Stimulated activated CD8-positive, alpha-beta memory T cell treated with anti-CD3 and anti-CD28 coated beads, Interleukin-7, amount 100 ng/mL, for 24 hours (primary cell): ENCODE measurements around the gene CRHR1.
"Not testable (repeated sequence)": the region's sequence is repeated elsewhere in the genome, so short reads cannot be mapped to it uniquely, and the experiment has no call there.

Experiments used
- DNase-seq: peaks from one replicate; pipeline ENCODE4 v3.0.0-alpha.2; 2020; ENCODE audit warnings: low read depth

CRHR1 gene

GRCh38 chr17:45846223-45846622 is 62.1 kb downstream of the CRHR1 start:
- no peak for DNase-seq

DNA sequence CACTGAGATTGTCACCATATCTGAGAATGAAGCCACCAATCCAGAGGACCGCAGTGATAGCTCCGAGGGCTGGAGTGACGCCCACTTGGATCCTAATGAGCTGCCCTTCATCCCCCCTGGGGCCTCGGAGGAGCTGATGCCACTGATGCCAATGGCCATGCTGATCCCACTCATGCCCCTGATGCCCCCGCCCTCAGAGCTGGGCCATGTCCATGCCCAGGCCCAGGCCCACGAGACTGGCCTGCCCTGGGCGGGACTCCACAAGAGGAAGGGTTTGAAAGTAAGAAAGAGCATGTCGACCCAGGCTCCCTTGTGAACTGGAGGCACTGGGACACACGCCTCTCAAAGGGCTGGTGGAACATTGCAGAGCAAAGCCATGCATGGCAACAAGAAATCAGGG is 62.5 kb downstream of the CRHR1 start:
- no peak for DNase-seq

GRCh38 chr17:45847101-45847500 is 63.0 kb downstream of the CRHR1 start:
- no peak for DNase-seq

DNA sequence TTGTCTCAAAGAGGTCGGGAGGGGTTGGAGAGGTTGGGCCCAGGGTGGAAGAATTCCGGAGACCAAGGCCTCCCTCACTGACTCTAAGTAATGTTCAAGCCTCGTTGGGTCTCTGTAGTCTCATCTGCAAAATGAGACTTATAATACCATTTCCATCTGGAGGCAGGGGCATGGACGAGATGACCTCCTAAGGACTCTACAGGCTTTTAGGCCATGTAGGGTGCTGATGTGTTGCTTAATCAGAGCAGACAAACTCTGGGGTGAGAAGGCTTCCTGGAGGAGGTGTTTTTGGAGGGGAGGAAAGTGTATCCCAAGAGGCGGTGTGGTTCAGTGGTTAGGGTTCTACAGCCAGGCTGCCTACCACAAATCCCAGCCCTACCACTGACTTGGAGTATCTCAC is 63.6 kb downstream of the CRHR1 start:
- DNase-seq, result no peak

GRCh38 chr17:45848405-45848804 is 64.3 kb downstream of the CRHR1 start:
- no peak for DNase-seq

- no peak for DNase-seq
Observed at GRCh38 chr17:45848868-45849535, 64.9 kb downstream of the CRHR1 start.

DNA sequence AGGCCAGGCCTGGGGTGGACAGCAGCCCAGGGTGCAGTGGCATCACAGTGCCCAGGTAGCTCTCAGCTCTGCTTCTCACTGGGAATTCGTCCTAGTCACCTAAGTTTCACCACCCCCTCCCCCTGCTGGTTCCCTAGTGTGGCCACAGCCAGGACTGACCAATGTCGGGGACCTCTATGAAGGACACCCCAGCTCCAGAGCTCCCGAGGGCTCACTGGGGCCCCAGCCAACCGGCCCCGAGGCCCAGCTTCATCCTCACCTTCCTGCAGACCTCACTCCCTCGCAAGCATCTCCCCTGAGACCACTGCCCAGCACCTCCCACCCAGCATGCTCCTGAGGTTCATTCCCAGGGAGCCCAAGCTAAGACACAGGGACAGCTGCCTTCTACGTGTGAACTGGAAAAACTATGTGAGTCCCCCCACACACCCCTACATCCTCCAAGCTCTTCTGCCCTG is 65.4 kb downstream of the CRHR1 start:
- DNase-seq, result no peak

DNA sequence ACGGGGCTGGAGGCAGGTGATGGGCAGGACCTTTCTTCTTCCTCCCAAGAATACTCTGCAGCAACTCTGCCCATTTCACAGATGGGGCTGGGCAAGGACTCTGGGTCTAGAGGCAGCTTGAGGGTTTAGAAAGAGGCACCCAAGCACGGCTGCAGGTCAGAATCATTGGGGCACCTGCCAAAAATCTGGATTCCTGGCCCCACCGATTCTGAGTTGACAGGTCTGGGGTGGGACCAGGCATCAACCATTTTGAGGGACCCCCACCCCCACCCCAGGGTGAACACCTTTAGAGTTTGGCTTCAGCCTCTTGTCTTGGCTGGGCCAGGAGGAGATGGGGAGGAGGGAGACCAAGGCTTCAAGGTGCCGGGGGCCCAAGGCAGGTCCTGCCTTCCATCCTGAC is 65.9 kb downstream of the CRHR1 start:
- DNase-seq, result no peak

GRCh38 chr17:45850468-45850867 is 66.3 kb downstream of the CRHR1 start:
- DNase-seq, result no peak

GRCh38 chr17:45851022-45851421 is 66.9 kb downstream of the CRHR1 start:
- DNase-seq, result no peak

DNA sequence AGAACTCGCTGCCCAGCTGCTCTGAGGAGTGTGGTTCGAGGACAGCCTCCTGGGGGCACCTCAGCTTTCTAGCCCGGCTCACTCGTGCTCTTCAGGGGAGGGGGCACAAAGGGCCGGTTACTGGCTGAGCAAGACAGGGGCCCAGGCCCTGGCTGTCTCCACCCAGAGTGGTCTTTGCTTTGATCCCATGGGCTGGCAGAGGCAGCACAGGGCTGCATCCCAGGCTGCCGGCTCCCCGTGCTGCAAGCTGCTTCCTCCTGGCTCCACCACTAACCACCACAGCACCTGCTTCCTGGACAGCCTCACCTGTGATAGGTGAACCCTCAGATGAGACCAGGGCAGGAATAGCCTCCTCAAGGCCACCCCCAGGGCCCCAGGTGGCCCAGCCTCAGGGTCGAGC is 67.3 kb downstream of the CRHR1 start:
- DNase-seq, result no peak

DNA sequence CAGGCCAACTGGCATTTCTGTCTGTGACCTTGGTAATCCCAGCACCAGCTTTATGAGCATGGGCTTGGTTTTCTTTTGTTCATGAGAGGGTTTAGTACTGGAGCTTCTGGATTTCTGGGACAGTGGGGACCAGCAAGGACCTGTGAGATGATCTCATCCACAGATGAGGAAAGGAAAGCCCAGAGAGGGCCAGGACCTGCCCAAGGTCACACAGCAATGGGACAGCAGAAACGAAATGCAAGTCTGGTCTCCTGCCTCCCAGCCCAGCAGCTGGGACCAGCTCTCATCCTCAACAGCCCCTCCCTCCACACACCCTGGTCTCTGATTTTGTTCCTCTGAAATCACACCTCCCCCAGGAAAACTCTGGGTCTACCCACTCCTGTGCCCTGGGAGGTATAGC is 67.8 kb downstream of the CRHR1 start:
- DNase-seq, result no peak

GRCh38 chr17:45852535-45853297 is 68.6 kb downstream of the CRHR1 start:
- peak; percentile 43 for DNase-seq

- DNase-seq, result no peak
Observed at GRCh38 chr17:45854209-45854608, 70.1 kb downstream of the CRHR1 start.

DNA sequence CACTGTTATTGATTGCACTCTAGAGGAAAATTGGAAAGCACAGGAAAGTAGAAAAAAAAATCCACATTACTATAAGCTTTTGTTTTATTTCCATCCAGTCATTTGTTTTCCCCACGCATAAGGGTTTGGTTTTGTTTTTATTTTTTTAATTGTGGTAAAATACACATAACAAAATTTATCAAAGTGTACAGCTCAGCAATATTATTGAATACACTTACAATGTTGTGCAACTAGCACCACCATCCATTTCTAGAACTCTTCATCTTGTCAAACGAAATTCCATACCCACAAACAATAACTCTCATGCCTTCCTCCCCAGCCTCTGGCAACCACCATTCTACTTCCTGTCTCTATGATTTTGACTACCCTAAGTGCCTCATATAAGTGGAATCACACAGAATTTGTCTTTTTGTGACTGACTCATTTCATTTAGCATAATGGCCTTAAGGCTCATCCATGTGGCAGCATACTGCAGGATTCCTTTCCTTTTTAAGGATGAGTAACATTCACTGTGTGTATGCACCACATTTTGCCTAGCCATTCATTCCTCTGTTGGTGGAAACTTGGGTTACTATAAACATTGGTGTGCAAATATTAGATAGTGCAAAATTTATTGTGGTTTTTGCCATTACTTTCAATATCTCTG is 71.7 kb downstream of the CRHR1 start:
- no peak for DNase-seq

DNA sequence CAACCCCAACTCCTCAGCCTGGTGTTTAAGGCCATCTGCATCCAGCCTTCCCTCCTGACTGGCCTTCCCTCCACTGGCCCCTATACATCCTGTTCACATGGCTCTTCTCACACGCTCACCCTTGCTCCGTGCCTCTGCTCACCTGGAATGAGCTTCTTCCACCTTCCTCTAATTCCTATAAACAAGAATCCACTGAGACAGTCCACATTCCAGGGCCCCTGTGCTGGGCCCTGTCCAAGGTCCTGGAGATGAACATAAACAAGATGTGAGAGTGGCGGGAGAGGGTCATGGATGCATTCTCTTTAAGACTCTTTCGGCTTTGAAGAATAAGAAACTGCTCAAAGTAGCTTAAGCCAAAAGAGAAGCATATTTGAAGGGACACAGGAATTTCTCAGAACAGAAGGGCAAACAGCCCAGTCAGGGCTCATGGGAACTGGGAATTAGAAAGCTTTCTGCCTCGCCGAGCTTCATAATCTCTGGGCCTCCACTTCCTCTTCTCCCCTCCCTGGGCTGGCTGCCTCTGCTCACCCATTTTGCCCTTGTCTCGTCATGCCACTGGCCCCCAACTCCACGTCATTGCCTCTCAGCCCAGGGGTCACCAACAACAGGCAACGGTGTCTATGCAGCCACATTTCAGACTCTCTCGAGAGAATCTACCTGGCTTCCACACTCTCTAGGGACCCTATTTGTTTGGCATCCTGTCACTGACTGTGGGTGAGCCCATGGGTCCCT is 74.0 kb downstream of the CRHR1 start:
- no peak for DNase-seq

GRCh38 chr17:45861165-45861564 is 77.0 kb downstream of the CRHR1 start:
- no peak for DNase-seq

GRCh38 chr17:45862127-45862526 is 78.0 kb downstream of the CRHR1 start:
- not testable (repeated sequence) for DNase-seq

DNA sequence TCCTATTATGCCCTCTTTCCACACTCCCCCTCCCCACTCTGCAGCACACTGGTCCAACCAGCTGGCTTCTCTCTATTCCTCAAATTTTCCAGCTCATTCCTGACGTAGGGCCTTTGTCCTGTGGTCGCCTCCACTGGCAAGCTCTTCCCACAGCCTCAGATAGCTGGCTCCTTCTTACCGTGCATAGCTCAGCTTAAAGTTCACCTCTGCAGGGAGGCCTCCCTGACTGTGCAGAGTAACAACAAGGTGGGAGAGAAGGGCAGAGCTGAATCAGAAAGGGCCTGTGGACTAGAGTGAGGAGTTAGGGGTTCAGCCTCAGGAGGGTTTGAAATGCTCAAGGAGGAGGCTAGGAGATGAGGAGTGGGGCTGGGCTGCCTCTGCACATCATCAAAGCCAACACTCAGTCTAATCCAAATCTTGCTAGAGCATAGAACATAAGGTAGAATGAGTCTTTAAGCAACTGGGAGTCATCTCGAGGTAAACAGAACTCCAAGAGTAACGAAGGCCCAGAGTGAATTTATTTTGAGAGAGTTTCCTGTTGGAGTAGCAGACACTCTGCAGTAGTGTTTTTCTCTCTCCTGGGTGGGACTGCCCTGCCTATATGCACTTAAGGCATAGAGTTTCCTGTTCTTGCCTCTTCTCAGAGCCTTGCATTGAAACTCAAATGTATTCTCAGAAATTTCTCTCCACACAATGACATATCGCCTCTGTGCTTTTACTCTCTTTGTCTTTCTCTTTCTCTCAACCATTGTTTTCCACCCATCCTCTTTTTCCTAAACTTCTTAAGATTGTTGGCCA is 79.9 kb downstream of the CRHR1 start:
- no peak for DNase-seq

- no peak for DNase-seq
Observed at GRCh38 chr17:45867171-45867570, 83.1 kb downstream of the CRHR1 start.

DNA sequence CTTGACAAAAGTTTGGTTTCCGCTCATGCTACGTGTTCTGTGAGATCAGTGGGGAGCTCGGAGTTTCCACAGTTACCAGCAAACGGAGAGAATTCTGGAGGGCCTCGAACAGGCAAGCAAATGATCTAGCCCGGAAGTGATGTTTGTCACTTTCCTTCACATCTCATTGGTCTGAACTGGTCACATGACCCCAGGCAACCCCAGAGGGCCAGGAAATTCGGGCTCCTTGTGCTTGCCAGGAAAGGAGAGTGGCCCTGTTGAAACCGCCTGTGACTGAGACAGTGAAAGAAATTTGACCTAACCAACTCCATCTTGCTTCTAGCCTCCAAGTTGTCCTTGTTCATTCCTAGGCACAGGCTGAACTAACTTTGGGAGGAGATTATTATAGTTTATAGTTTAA is 83.6 kb downstream of the CRHR1 start:
- no peak for DNase-seq

- no peak for DNase-seq
Observed at GRCh38 chr17:45868276-45868675, 84.2 kb downstream of the CRHR1 start.
